Heart right ventricle (tissue), 16 donors: ENCODE results near the gene FGR. TPM values are rescaled to one million over a fixed set of nuclear protein-coding genes. Genes with fewer than 3 reads are reported as not detected.

Experiments
- ATAC-seq, 8 donors: fragments of 200-7000 bp; cut with Tn5 transposase; one replicate each; pipeline ENCODE4 v1.9.1; 2020; ENCODE audit warnings: mild to moderate bottlenecking in 8 of 8, moderate library complexity in 8 of 8, moderate number of reproducible peaks in 1 of 8
- DNase-seq, 2 donors: peaks; one replicate each; pipeline ENCODE4 v3.0.0-alpha.2; 2020
- H3K27ac ChIP-seq, 10 donors: fragments of 200-600 bp; sonication (generic) in 2 of 10; one replicate each; pipeline versions ENCODE4 v1.5.0 to v1.8.0; 2020 to 2022; ENCODE audit warnings: mild to moderate bottlenecking in 3 of 10
- H3K27me3 ChIP-seq, 7 donors: fragments of 200-600 bp; one replicate each; pipeline ENCODE4 v1.8.0; 2021 to 2022; ENCODE audit warnings: mild to moderate bottlenecking in 2 of 7
- H3K36me3 ChIP-seq, 9 donors: fragments of 200-600 bp; sonication (generic) in 1 of 9; one replicate each; pipeline versions ENCODE4 v1.5.0 to v1.8.0; 2020 to 2022; ENCODE audit warnings: mild to moderate bottlenecking in 2 of 9
- H3K4me1 ChIP-seq, 9 donors: fragments of 200-600 bp; sonication (generic) in 1 of 9; one replicate each; pipeline versions ENCODE4 v1.5.0 to v1.8.0; 2020 to 2022; ENCODE audit warnings: mild to moderate bottlenecking in 4 of 9
- H3K4me3 ChIP-seq, 10 donors: fragments of 200-600 bp; sonication (generic) in 2 of 10; one replicate each; pipeline versions ENCODE4 v1.5.0 to v1.8.0; 2020 to 2022; ENCODE audit warnings: mild to moderate bottlenecking in 7 of 10, moderate library complexity in 2 of 10
- H3K9me3 ChIP-seq, 11 donors: fragments of 200-600 bp in 10 of 11; sonication (generic) in 2 of 11; one replicate each; pipeline versions ENCODE4 v1.5.0 to v1.8.0; 2013 to 2022; ENCODE audit warnings: mild to moderate bottlenecking in 2 of 11, control low read depth in 1 of 11, moderate library complexity in 1 of 11
- CTCF ChIP-seq, 9 donors: fragments of 200-600 bp; sonication (generic) in 2 of 9; IDR thresholded peaks; one replicate each; pipeline versions ENCODE4 v1.5.0 to v1.8.0; 2021 to 2022; ENCODE audit warnings: antibody characterized with exemption in 9 of 9, mild to moderate bottlenecking in 5 of 9, moderate library complexity in 1 of 9
- WGBS, 2 donors: extraction: QIAGEN DNeasy Blood & Tissue Kit; methylation state at CpG; one replicate each; pipeline ENCODE4 v1.1.7; 2013; ENCODE audit warnings: inconsistent platforms in 1 of 2; 5-methylcytosine and 5-hydroxymethylcytosine counted together
- intact Hi-C, 10 donors: fragments of 100-400 bp; cut with DNase I; formaldehyde crosslinking; loops; one replicate each; pipeline versions ENCODE4 v1.11.1 to v1.14.2; 2022
- polyA plus RNA-seq, 2 donors: library from polyadenylated mRNA; stranded (reverse); fragments of 200-250 nt; gene quantifications; one replicate each; pipeline ENCODE4 v1.2.3, GENCODE V29; 2013
- total RNA-seq, 10 donors: library from RNA; stranded (reverse); fragmentation: NEBNext Ultra II Directional in 3 of 10; extraction: Animal tissue kit (Norgen Biotek cat#: 25700) in 3 of 10; gene quantifications; one replicate each; pipeline versions ENCODE4 v1.2.1 to v1.2.4, GENCODE V29; 2021 to 2023
- donor health status: Arrhythmogenic right ventricular cardiomyopathy.
- donor health status: ischemic (EF 13 %, LVEDD 7.1; RV severe dilation, severe dysfunction).
- donor health status: healthy with polysubstance abuse.
- donor health status: DM: no; HTN: yes; CAD: no.
- donor health status: DM: no; HTN: no; CAD: no.
- donor health status: ischemic (EF 25% LVEDD 6.9; RV normal size, moderate dysfunction).
- donor health status: ischemic (EF 25% LVEDD 5.7; RV mildly dilated, moderate dysfunction).
- donor health status: healthy.
- donor health status: DM: yes; HTN: yes; CAD: no.
- donor health status: Ischemic cardiomyopathy.
- donor health status: ischemic (EF 35%, LVEDD 5.7; RV mildly dilated, moderate dysfunction).
- donor health status: nonischemic (EF 11% LVEDD 7.7; RV severe dilation, severe dysfunction).
- donor health status: DM: yes; HTN: yes; CAD: no.
- donor health status: PGD.
- donor health status: ischemic (EF 29% LVEDD 5.4; RV normal size, mild dysfunction).
- donor health status: nonischemic (EF 23%, LVEDD 6.1; RV moderate dilation, normal function).

The FGR gene
- total and polyA plus RNA-seq, 12 donors, result 1.4 to 11.0 (median 3.2) TPM

GRCh38 chr1:27584453-27584852 is 50.5 kb downstream of the FGR start:
- no peak for DNase-seq
- H3K4me1 ChIP-seq, result peaks cover 18 to 96% (median 63%) of the 10 kb centered on the region in 9 donors
- intact Hi-C loops, result no loop called here
- no peaks in the 10 kb centered on the region for H3K9me3 ChIP-seq
- H3K27ac ChIP-seq, result no peak overlapping the region
- H3K36me3 ChIP-seq, result peaks cover 0 to 15% (median 0%) of the 10 kb centered on the region in 9 donors
- no peak for ATAC-seq
- 90 to 95% methylated on average over 3 of the region's 3 CpGs for WGBS, 2 donors
- TF ChIP-seq CTCF (IDR thresholded peaks at IDR 0.05), result no peak
- no peaks in the 10 kb centered on the region for H3K27me3 ChIP-seq
- no peak overlapping the region for H3K4me3 ChIP-seq

GRCh38 chr1:27583479-27583878 is 51.5 kb downstream of the FGR start:
- WGBS, 2 donors, result 59 to 68% methylated on average over 3 of the region's 3 CpGs
- intact Hi-C loops, result no loop called here
- no peak for TF ChIP-seq CTCF (IDR thresholded peaks at IDR 0.05)
- H3K4me3 ChIP-seq, result no peak overlapping the region
- no peaks in the 10 kb centered on the region for H3K27me3 ChIP-seq
- H3K9me3 ChIP-seq, result no peaks in the 10 kb centered on the region
- peaks cover 0 to 5% (median 0%) of the 10 kb centered on the region in 9 donors for H3K36me3 ChIP-seq
- ATAC-seq (no peak), DNase-seq (no peak)
- peak overlapping the region in 7 of 10 donors; percentile 7 to 67 (median 16) for H3K27ac ChIP-seq
- H3K4me1 ChIP-seq, result peaks cover 12 to 92% (median 58%) of the 10 kb centered on the region in 9 donors

- DNase-seq, result no peak
- WGBS, 2 donors, result 61 to 69% methylated on average over 6 of the region's 6 CpGs
- Histone ChIP-seq H3K27me3 (no peaks in the 10 kb centered on the region), H3K4me3 (no peak overlapping the region), H3K9me3 (no peaks in the 10 kb centered on the region), H3K27ac (peak overlapping the region in 9 of 10 donors; percentile 38 to 77 (median 52)), H3K4me1 (peaks cover 21 to 92% (median 58%) of the 10 kb centered on the region in 9 donors), H3K36me3 (no peaks in the 10 kb centered on the region)
- peak in 7 of 8 donors; percentile 9 to 81 (median 29) for ATAC-seq
- intact Hi-C loops, result no loop called here
- TF ChIP-seq CTCF (IDR thresholded peaks at IDR 0.05), result no peak
These were observed 53.2 kb downstream of the FGR start for GRCh38 chr1:27581823-27582243.

DNA sequence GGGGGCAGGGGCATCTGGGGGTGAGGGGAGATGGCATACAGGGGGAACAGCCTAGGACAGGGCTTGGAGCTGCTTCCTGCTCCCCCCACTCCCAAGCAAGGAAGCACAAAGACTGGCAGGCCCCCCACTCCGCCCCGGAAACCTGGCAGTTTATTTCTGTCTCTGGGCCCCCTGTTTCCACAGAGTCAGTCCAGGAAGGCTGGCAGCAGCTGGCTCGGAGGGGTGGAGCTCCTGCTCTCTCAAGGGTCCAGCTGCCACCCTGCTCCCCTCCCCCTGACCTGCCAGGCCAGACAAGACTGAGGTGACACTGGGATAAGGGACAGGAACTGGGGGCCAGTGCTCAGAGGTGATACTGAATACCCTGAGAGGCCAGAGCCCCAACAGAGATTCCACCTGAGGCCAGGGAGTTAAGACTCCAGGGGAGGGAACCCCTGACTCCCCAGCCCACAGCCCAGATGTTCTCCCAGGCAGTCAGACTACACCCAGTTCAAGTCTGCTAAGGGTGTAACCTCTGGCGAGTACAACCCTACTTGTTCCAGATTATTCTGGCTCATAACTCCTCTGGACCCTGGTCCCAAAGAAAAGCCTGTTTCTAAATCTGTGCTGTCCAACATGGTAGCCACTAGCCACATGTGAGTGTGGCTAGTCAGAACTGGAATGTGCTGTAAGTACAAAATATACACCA is 57.3 kb downstream of the FGR start:
- Histone ChIP-seq H3K9me3 (no peaks in the 10 kb centered on the region), H3K4me1 (peaks cover 53 to 96% (median 84%) of the 10 kb centered on the region in 9 donors), H3K4me3 (no peak overlapping the region), H3K36me3 (no peaks in the 10 kb centered on the region), H3K27ac (peak overlapping the region; percentile 33 to 98 (median 92)), H3K27me3 (peaks cover 0 to 20% (median 0%) of the 10 kb centered on the region in 7 donors)
- intact Hi-C loops, result loop anchor here in 1 of 10 donors (2.0 kb wide), 1 partner anchor 17 kb away; no protein-coding TSS in a partner anchor
- DNase-seq (peak in 1 of 2 donors; percentile 51), ATAC-seq (peak in 5 of 8 donors; percentile 10 to 26 (median 13))
- TF ChIP-seq CTCF (IDR thresholded peaks at IDR 0.05), result no peak
- WGBS, 2 donors, result 25 to 30% methylated on average over 4 of the region's 4 CpGs
